HG03575 (cell line): ENCODE measurements around the gene NPW.
A peak's percentile ranks its signal among the peaks of the same experiment; 100 is the strongest.

Experiments
- ATAC-seq: cut with Tn5 transposase; IDR thresholded peaks from one replicate; pipeline ENCODE4 v1.9.1; 2021; ENCODE audit not compliant: unreplicated experiment, insufficient number of reproducible peaks, low FRiP score; ENCODE audit errors: extremely low read depth

NPW gene

DNA sequence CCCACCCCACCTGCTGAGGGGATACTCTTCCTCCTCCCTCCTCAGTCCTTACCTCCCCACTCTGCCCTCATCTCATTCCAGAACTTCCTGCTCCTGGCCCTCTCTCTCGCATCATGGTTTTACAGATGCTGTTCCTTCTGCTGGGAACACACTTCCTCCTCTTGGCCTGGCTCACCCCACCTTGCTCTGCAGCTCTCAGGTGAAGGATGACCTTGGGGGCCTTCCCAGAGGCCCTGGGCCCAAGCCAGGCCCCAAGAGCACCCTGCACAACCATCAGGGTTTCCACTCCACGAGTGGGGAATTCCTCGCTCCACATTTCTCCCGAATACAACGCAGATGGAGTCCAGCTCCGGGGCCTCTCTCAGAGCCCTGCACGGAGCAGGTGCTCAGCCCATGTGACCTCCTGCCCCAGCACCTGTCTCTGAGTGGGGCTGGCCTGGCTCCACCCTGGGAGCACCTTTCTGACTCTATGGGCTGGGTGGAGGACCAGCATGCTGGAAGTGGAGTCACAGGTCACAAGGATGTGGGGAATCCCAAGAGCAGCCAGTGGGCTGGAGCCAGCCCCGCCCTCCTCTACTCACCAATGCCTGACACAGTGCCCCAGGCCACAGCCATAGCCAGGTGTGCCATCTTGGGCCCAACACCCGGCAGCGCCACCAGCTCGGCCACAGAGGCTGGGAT lies 23.5 kb downstream of the NPW start:
- ATAC-seq, result no peak

DNA sequence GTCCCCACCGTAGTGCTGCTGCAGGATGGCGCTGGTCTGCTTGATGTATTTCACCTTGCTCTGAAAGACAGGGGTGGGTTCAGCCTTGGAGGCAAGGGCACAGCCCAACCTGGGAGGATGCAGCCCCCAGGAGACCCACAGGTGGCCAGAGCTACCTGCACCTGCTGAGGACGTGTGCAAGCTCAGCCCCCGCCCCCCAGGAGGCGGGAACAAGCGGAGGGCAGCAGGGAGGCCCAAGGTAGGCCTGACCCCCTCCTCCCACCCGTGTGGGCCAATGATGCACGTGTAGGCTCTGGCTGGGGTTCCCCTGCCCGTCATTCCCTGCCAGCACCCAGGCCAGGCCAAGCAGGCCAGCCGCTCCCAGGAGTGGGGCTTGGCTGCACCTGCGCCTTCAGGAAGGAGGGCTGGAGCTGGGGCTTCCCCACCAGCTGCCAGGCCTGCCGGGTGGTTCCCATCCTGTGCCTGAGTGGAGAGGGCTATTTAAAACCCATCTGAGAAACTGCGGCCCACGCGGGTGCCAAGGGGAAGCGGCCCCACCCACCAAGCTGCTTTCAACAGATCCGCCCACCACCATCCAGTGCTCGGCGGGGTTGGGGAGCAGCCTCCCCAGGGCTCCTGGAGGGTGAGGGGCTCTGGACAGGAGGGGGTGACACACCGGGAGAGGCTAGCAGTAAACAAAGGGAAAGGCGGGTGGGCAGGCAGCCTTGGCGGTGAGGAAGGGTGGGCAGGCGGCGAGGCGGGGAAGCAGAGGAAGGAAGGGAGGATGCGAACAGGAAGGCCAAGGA lies 24.3 kb downstream of the NPW start:
- no peak for ATAC-seq

DNA sequence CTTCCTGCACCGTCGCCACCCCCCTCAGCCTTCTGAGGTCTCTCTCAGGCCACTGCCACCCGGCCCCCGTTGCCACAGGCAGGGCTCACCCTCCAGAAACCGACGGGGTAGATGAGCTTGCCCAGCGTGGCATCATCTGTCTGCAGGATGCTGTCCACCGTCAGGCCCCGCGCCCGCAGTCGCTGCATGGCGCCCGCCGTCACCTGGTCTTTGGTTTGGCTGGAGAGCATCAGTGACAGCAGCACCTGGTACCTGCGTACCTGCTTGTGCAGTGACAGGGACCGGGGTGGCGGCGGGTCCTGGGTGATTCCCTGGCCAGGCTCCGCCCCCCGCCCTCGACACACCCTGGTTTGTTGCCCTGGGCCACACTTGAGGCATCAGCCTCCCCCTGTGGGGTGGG lies 25.0 kb downstream of the NPW start:
- ATAC-seq, result no peak

DNA sequence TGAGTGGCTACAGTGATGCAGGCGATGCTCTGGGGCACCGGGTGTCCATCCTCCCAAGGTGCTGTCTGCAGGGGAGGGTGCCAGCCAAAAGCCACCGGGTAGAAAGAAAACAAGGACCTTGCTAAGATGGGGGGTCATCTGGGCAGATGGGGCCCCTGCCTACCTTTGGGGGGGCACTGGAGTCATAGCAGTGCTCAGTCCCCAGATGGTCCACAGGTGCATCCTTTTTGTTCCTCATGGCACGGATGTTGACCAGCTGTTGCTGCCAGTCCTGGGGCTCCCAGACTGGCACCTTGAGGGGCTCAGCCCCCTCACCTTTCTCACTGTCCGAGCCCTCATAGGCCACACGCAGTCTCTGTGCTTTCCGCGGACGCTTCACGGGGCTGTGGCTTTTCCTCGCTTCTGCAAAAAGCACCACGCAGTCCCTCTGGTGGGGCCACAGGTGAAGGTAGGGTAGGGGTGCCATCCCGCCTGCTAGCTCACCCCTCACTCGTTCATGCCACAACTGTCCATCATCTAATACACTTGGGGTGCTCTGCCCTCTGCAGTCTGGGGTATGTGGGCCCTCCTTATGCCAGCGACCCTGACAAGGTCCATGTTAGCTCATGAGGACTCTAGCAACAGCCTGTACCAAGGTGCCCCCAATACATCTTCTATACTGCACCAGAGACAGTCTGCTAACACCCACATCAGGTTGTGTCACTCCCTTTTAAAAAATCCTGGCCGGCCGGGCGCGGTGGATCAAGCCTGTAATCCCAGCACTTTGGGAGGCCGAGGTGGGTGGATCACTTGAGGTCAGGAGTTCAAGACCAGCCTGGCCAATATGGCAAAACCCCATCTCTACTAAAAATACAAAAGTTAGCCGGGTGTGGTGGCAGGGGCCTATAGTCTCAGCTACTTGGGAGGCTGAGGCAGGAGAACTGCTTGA lies 26.6 kb downstream of the NPW start:
- ATAC-seq, result no peak

DNA sequence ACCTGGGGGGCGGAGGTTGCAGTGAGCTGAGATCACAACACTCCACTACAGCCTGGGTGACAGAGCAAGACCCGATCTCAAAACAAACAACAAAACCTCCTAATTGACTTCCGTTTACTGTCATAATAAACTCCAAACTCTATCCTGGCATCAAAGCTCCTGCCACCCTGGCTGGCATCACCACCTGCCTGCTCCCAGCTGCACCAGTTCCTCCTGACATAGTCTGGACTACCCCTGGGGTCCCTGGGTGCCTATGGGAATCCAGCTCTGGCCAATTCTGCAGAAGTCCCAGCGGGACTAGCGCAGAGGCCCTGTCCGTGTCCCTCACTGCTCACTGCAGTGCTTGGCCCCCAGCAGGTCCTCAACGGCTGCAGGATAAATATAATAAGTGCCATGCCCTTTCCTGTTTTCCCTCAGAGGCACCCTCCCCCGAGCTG lies 27.3 kb downstream of the NPW start:
- ATAC-seq, result no peak

DNA sequence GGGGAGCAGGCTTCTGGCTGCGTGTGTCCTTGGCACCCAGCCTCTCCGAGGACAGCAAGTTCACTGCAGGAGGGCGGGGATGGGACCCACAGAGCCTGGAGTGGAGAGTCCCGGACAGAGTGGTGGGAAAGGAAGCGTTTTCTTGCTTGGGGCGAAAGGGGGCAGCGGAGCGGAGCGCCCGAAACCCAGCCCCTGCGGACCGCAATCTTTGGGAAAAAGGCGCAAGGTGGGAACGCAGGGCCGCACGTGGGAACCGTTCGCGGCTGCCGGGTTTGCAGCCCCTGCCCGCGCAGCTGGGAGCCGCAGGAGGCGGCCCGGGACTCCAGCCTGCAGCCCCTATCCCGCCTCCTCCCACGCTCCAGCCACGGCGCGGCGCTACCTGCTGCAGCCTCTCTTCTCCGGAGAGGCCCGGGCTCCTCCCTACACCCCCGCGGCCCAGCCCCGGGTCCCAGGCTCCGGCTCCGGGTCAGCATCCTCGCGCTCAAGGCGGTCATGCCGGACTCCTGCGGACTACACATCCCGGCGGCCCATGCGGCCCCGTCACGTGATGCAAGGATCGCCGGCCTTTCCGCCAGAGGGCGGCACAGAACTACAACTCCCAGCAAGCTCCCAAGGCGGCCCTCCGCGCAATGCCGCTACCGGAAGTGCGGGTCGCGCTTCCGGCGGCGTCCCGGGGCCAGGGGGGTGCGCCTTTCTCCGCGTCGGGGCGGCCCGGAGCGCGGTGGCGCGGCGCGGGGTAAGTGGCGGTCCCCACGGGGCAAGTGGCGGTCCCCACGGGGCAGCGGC lies 27.9 kb downstream of the NPW start, which contains the start of the genes NTHL1 and TSC2:
TSS of gene NTHL1 (minus strand) at position 505 of the 786 bp plus-strand sequence. CDS start at position 494, 11 bp downstream.
TSS of gene TSC2 (plus strand) at position 656 of the 786 bp plus-strand sequence. CDS start 631 bp downstream, outside the sequence.
- ATAC-seq, result peak; percentile 86

DNA sequence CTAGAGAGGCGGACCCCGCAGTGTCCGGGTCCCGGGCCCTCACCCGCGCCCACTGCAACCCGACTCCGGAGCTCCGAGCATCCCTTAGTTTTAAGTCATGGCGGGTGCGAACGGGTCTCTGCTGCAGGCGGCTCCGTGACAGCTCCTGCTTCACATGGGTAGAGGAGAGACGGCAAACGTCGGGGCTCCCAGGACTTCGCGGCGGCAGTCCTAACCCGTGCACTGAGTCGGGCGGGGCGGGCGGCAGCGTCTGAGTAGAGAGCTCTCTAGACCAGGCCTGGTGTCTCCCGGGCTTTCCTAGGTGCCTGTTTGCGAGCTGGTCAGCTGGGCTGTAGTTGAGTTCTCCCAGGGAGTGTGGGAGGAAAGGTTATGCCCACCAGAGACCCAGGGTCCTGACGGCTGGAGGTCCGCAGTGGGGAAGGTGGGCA lies 28.5 kb downstream of the NPW start:
- no peak for ATAC-seq

DNA sequence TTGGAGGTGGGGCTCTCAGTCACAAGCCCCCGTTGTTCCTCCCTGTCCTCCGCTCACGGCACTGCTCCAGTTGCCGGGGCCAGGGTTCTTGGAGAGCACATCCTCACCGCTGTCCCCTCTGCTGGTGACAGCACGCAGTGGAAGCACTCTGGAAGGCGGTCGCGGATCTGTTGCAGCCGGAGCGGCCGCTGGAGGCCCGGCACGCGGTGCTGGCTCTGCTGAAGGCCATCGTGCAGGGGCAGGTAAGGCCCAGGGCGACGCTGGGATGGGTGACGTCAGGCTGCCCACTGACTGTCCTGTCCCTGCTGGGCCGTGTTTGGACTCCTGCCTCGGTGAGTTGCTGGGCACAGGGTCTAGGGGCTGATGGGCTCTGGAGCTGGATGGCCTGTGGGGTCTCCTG lies 33.6 kb downstream of the NPW start:
- ATAC-seq, result no peak

DNA sequence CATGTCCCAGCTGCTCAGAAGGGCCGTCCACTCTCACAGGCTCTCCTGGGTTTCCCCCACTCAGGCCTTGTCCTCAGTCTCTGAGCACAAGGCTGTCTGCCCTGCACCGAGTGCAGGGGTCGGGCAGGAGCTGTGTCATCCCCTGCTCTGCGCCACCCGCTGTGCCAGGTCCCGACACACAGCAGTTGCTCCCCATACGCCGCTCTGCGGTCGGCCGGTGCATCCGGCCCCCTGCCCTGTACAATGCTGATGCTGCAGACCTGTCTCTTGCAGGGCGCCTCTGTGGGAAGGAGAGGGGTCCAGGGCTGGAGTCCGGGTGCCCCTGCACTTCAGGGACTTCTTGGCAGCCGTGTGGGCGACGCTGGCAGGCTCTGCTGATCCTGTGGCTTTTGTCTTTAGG lies 34.3 kb downstream of the NPW start:
- ATAC-seq, result no peak

DNA sequence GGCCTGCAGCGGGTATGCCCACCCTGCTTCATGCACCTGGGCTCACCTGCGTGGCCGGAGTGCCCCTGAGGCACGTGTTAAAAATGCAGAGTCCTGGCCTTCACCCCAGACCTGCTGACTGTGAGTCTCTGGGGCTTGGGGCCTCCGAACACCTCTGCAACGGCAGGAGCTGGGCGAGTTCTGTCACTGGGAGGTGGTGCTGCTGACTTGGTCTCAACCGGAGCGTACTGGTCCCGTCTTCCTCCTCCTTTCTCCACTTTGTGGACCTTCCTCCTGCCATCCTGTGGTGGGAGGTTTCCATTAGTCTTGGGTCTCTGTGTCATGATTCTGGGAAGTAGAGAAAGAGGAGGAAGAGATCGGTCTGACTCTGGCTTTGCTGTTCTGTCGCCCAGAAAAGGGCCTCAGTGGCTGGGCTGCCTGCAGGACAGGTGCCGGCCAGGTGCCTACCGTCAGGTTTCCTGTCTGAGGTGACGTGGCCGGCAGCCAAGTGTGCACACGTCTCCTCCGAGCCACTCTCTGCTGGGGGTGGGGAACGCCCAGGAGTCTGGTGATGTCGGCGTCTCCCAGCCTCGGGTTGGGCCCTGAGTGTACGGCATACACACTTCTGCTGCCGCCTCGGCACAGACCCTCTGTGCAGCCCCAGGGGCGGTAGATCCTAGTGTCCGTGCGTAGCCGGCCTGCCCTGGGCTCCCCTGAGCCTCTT lies 35.1 kb downstream of the NPW start:
- ATAC-seq, result no peak

DNA sequence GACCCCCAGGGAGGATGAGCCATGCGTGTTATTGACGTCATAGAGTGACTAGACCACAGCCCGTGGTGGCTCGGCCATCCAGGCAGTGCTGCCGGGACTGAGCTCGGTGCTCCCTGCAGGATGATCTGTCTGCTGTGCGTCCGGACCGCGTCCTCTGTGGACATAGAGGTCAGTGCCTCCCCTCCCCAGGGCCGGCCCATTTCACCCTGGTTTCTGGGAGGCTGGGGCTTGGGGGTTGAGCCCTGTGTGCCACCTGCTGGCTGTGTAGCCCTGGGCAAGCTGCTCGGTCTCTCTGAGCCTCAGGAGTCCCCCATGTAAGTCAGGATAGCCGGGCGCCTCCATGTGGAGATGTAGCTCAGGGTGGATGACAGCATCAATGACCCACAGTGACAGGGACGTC lies 36.5 kb downstream of the NPW start:
- no peak for ATAC-seq

DNA sequence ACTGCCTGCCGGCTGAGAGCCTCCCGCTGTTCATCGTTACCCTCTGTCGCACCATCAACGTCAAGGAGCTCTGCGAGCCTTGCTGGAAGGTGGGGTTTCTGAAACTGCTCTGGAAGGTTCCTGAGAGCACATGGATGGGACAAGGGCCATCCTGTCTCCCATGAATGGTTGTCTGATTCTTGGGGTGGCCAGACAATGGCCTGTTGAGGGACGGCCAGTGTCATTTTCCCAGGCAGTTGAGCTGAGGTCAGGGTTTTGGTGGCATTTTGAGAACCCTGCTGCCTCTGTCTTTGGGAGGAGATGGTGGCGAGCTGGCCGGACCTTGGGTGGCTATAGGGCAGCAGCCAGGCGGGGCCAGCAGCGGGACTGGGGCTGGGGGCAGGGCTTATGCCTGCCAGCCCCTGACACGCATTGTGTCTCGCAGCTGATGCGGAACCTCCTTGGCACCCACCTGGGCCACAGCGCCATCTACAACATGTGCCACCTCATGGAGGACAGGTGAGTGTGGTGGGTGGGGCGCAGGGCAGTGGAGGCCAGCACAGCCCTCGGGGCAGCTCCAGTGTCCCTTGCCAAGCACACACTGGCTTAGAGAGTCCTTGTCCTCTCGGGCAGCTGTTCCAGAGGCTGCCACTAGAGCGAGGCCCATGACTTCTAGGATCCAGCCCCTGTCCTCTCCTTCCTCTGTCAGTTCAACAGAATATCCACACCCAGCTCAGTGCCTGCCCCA lies 37.3 kb downstream of the NPW start:
- no peak for ATAC-seq

DNA sequence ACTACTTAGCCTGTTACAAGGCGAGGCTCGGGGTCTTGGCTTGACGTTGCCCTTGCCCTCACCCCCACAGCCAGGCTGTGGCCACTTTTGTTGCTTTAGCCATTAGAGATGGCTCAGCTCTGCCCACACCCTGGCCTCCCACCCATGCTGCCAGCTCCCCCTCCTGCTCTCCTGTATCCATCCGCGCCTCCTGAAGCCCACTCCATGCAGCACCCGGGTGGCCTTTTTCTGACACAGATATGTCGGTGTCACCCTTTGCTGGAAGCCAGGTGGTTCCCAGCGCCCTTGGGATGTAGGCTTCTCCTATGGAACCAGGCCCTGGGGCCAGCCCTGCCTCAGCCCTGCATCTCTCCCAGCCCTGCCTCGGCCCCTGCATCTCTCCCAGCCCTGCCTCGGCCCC lies 37.9 kb downstream of the NPW start:
- no peak for ATAC-seq

DNA sequence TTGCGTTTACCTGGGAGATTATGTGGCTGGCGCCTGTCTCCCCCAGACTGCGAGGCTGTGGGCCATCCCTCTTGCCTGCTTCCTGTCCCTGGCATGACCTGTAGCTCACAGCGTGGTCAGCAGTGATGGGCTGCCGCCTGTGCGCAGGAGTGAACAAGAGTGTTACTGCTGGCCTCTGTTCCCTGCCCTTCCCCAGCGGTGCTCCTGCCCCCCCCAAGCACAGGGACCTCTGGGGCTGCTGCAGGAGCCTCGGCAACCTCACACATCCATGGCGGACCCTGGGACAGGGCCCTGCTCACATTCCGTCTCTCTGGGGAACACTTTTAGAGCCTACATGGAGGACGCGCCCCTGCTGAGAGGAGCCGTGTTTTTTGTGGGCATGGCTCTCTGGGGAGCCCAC lies 38.8 kb downstream of the NPW start:
- no peak for ATAC-seq

DNA sequence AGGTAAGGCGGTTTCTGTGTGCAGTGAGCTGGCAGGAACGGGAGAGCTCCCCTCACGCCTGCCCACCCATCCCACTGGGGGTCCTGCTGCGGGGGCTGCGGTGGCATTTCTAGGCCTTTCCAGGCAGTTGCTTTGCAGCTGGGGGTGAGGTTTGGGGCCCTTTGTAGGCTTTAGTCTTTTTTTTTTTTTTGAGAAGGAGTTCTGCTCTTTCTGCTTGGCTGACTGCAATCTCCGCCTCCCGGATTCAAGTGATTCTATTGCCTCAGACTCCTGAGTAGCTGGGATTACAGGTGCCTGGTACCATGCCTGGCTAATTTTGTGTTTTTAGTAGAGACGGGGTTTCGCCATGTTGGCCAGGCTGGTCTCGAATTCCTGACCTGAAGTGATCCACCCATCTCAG lies 39.3 kb downstream of the NPW start:
- ATAC-seq, result no peak

DNA sequence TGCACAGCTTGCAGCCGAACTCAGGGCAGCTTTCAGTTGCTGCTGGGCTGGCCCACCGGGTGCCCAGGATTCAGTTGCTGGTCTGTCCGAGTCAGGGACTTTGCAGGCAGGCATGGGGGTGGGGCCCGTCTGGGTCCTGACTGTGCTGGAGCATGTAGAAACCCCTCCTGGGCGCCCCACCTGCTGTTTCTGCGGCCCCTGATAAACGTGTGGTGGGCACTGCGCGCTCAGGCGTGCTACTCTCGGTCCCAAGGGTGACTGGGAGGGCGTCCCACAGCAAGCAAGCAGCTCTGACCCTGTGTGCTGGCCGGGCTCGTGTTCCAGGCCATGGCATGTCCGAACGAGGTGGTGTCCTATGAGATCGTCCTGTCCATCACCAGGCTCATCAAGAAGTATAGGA lies 40.8 kb downstream of the NPW start:
- ATAC-seq, result no peak

DNA sequence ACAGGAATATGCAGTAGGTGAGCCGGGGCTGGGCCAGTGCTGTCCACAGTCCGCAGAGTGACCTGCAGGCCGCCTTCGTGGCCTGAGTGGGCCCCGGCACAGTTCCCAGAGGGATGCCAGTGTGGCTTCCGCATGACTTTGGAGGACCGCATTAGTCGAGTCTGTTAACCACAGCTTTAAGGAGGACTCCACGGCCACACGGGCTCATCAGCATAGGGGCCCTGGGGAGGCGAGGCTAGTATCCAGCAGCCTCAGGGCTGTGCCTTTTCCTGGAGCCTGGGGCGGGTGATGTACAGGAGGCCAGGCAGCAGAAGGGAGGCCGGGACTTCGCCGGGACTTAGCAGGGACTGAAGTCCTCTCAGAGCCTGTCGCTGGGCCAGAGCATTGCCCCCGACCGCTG lies 41.4 kb downstream of the NPW start:
- no peak for ATAC-seq
